Ascending aorta (tissue), 2 donors: Measurements from ENCODE around the gene KRTAP10-8. TPM values are rescaled to one million over a fixed set of nuclear protein-coding genes. Genes with fewer than 3 reads are reported as not detected.
"Not testable (repeated sequence)": the region's sequence is repeated elsewhere in the genome, so short reads cannot be mapped to it uniquely, and the experiment has no call there.

Experiments used
- DNase-seq, 2 donors: peaks; one replicate each; pipeline ENCODE4 v3.0.0-alpha.2; 2019; ENCODE audit warnings: low spot score in 2 of 2
- H3K27ac ChIP-seq, 2 donors: fragments of 200-600 bp; sonication (generic); one replicate each; pipeline ENCODE4 v1.5.1; 2016 to 2017; ENCODE audit warnings: mild to moderate bottlenecking in 1 of 2
- H3K27me3 ChIP-seq: fragments of 200-600 bp; sonication (generic); one replicate; pipeline ENCODE4 v1.5.1; 2017
- H3K36me3 ChIP-seq, 2 donors: fragments of 200-600 bp; sonication (generic); one replicate each; pipeline ENCODE4 v1.5.1; 2016
- H3K4me1 ChIP-seq, 2 donors: fragments of 200-600 bp; sonication (generic); one replicate each; pipeline ENCODE4 v1.5.1; 2016 to 2017; ENCODE audit warnings: mild to moderate bottlenecking in 1 of 2
- H3K4me3 ChIP-seq, 2 donors: fragments of 200-600 bp; sonication (generic); one replicate each; pipeline ENCODE4 v1.5.1; 2016 to 2017; ENCODE audit warnings: mild to moderate bottlenecking in 1 of 2
- H3K9me3 ChIP-seq, 2 donors: fragments of 200-600 bp; sonication (generic); one replicate each; pipeline ENCODE4 v1.5.1; 2016
- intact Hi-C: fragments of 100-400 bp; cut with DNase I; formaldehyde crosslinking; loops from one replicate; pipeline ENCODE4 v1.15.1; 2023
- total RNA-seq: library from RNA; depleted of rRNA; stranded (reverse); fragments of >200 nt; gene quantifications from one replicate; pipeline ENCODE4 v1.1.0, GENCODE V29; 2016
- TF ChIP-seq, protein P1 (sequence below), 3 experiments: fragments of 200-600 bp in 2 of 3; fragments of 450-650 bp in 1 of 3; sonication (generic) in 2 of 3; IDR thresholded peaks; one replicate each; pipeline ENCODE4 v1.5.1; 2016 to 2019; ENCODE audit warnings: antibody characterized with exemption in 3 of 3, mild to moderate bottlenecking in 1 of 3, moderate library complexity in 1 of 3

The KRTAP10-8 gene
- total RNA-seq, 1 donor from 2014 or later: not detected

- Histone ChIP-seq H3K36me3 (no peaks in the 10 kb centered on the region), H3K4me1 (no peaks in the 10 kb centered on the region), H3K27me3 (no peaks in the 10 kb centered on the region), H3K27ac (no peak overlapping the region), H3K4me3 (no peak overlapping the region), H3K9me3 (peaks cover 4 to 8% of the 10 kb centered on the region in 2 donors)
- TF ChIP-seq, protein P1, sequence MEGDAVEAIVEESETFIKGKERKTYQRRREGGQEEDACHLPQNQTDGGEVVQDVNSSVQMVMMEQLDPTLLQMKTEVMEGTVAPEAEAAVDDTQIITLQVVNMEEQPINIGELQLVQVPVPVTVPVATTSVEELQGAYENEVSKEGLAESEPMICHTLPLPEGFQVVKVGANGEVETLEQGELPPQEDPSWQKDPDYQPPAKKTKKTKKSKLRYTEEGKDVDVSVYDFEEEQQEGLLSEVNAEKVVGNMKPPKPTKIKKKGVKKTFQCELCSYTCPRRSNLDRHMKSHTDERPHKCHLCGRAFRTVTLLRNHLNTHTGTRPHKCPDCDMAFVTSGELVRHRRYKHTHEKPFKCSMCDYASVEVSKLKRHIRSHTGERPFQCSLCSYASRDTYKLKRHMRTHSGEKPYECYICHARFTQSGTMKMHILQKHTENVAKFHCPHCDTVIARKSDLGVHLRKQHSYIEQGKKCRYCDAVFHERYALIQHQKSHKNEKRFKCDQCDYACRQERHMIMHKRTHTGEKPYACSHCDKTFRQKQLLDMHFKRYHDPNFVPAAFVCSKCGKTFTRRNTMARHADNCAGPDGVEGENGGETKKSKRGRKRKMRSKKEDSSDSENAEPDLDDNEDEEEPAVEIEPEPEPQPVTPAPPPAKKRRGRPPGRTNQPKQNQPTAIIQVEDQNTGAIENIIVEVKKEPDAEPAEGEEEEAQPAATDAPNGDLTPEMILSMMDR (IDR thresholded peaks at IDR 0.05): no peak
- no peak for DNase-seq
- intact Hi-C loops: no loop called here
Measured at GRCh38 chr21:44572959-44573583, 38.8 kb upstream of the KRTAP10-8 start.

GRCh38 chr21:44573630-44574456 lies 38.0 kb upstream of the KRTAP10-8 start, which contains the start of gene KRTAP10-4:
KRTAP10-4 (plus strand) TSS chr21:44573729; CDS start chr21:44573759, 30 bp downstream.
- H3K4me1 ChIP-seq, DNase-seq, H3K27ac ChIP-seq, H3K27me3 ChIP-seq, H3K4me3 ChIP-seq, H3K9me3 ChIP-seq, H3K36me3 ChIP-seq, intact Hi-C loops: not testable (repeated sequence)

DNA sequence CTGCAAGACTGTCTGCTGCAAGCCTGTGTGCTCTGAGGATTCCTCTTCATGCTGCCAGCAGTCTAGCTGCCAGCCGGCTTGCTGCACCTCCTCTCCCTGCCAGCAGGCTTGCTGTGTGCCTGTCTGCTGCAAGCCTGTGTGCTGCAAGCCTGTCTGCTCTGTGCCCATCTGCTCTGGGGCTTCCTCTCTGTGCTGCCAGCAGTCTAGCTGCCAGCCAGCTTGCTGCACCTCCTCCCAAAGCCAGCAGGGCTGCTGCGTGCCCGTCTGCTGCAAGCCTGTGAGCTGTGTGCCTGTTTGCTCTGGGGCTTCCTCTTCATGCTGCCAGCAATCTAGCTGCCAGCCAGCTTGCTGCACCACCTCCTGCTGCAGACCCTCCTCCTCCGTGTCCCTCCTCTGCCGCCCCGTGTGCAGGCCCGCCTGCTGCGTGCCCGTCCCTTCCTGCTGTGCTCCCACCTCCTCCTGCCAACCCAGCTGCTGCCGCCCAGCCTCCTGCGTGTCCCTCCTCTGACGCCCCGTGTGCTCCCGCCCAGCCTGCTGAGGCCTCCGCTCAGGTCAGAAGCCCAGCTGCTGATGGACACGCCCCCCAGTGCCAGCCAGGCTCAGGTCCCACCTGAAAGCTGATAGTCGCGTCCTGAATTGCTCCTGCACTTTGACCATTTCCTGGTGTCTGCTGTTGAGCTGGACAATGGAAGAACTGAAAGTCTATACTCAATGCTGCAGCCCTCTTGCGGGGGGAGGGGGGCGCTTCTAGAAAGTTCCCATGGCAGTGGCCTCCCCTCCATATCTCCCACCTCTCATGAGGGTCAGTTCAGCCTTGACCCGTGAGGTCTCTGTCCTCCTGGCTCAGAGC lies 37.2 kb upstream of the KRTAP10-8 start:
- Histone ChIP-seq H3K27me3 (no peaks in the 10 kb centered on the region), H3K4me3 (no peak overlapping the region), H3K27ac (no peak overlapping the region), H3K4me1 (no peaks in the 10 kb centered on the region), H3K9me3 (peaks cover 4 to 8% of the 10 kb centered on the region in 2 donors), H3K36me3 (no peaks in the 10 kb centered on the region)
- TF ChIP-seq, protein P1 (IDR thresholded peaks at IDR 0.05): no peak
- no peak for DNase-seq
- intact Hi-C loops: no loop called here

DNA sequence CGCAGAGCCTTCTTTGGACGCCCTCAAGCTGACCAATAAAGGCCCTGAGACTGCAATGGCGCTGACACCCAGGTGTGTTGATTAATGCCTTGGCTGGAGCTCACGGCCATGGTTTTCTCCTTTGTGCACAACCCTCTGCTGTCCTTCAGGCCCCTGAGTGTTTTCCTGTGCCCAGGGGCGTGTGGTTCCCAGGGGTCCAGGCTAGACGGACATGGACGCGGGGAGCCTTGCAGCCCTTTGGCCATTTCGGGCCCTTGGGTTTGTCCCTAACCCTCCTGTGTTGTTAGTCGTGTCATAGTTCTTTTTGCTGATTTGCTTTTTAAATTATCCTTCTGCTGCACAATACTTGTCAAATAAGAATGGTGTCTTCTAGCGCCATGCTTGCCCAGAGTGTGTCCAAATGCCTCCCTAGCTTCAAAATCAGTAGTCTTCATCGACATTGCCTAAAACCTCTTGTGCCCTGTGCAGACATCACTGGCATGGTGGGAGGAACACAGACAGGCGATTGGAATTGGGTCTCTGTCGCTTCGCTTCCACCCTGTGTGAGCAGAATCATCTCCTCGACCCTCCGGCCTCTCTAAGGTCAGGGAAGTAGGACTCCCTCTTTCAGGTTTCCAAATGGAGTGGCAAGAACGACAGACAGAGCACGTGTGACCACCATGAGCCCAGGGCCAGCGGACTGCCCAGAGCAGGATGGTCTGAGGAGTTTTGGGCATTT lies 36.4 kb upstream of the KRTAP10-8 start:
- H3K9me3 ChIP-seq: peaks cover 4 to 8% of the 10 kb centered on the region in 2 donors
- no peaks in the 10 kb centered on the region for H3K27me3 ChIP-seq

GRCh38 chr21:44576025-44576420 lies 35.9 kb upstream of the KRTAP10-8 start:
- DNase-seq: no peak
- Histone ChIP-seq H3K9me3 (peaks cover 4 to 11% of the 10 kb centered on the region in 2 donors), H3K4me1 (no peaks in the 10 kb centered on the region), H3K27me3 (no peaks in the 10 kb centered on the region), H3K36me3 (no peaks in the 10 kb centered on the region), H3K4me3 (no peak overlapping the region), H3K27ac (no peak overlapping the region)
- TF ChIP-seq, protein P1 (IDR thresholded peaks at IDR 0.05): no peak
- intact Hi-C loops: no loop called here

More for the DNA sequence above, 36.4 kb upstream of the KRTAP10-8 start:
- TF ChIP-seq, protein P1 (IDR thresholded peaks at IDR 0.05): no peak
- intact Hi-C loops: no loop called here
- Histone ChIP-seq H3K27ac (no peak overlapping the region), H3K36me3 (no peaks in the 10 kb centered on the region), H3K4me3 (no peak overlapping the region), H3K4me1 (no peaks in the 10 kb centered on the region)
- DNase-seq: no peak
